SK-N-SH (cell line): ENCODE results near the gene WDR77. TPM values are rescaled to one million over a fixed set of nuclear protein-coding genes. Genes with fewer than 3 reads are reported as not detected.

Experiments used
- CTCF ChIA-PET: fragments of 300-600, 350-600 bp; formaldehyde crosslinking; extraction: SDS; loops from one replicate; lab custom pipeline; 2021; lab: Yijun Ruan, JAX
- POLR2A ChIA-PET: fragments of 350-600 bp; sonication (Branson Sonifier 250); formaldehyde crosslinking; extraction: SDS; loops from one replicate; lab custom pipeline; 2020; ENCODE audit warnings: antibody characterized with exemption, inconsistent platforms; lab: Yijun Ruan, JAX
- DNase-seq: peaks from one replicate; pipeline ENCODE4 v3.0.0; 2012
- H2AFZ ChIP-seq: fragments of 200-600 bp; sonication (generic); 2 replicates; pipeline ENCODE4 v1.8.1; 2016; ENCODE audit warnings: antibody characterized with exemption, mild to moderate bottlenecking, low read depth
- H3F3A ChIP-seq: fragments of 200-600 bp; sonication (generic); replicated peaks from 2 replicates; pipeline ENCODE3; 2016; ENCODE audit warnings: antibody characterized with exemption, mild to moderate bottlenecking; ENCODE audit not compliant: insufficient read depth
- H3K27ac ChIP-seq, 2 experiments: fragments of 200-500 bp in 1 of 2; fragments of 200-600 bp in 1 of 2; sonication (Bioruptor generic) in 1 of 2; sonication (generic), shearing (Covaris generic) in 1 of 2; 2 replicates each; pipeline versions ENCODE4 v1.5.1 to v1.6.1; 2014 to 2016; ENCODE audit warnings: low read depth in 2 of 2, inconsistent platforms in 1 of 2, low read length in 1 of 2, mild to moderate bottlenecking in 1 of 2, mixed read lengths in 1 of 2
- H3K27me3 ChIP-seq: fragments of 200-600 bp; sonication (generic), shearing (Covaris generic); 2 replicates; pipeline ENCODE4 v1.6.1; 2016; ENCODE audit warnings: mixed run types; ENCODE audit not compliant: insufficient read depth
- H3K36me3 ChIP-seq, 2 experiments: fragments of 200-500 bp in 1 of 2; fragments of 200-600 bp in 1 of 2; sonication (Bioruptor generic) in 1 of 2; sonication (generic) in 1 of 2; replicated peaks in 1 of 2; 2 replicates each; pipeline versions ENCODE3 to v1.5.1; 2014 to 2016; ENCODE audit warnings: low read length in 1 of 2, mild to moderate bottlenecking in 1 of 2; ENCODE audit not compliant: insufficient read depth in 2 of 2, control insufficient read depth in 1 of 2
- H3K4me1 ChIP-seq, 2 experiments: fragments of 200-500 bp in 1 of 2; fragments of 200-600 bp in 1 of 2; sonication (Bioruptor generic) in 1 of 2; sonication (generic), shearing (Covaris generic) in 1 of 2; 2 replicates each; pipeline versions ENCODE4 v1.5.1 to v1.6.1; 2014 to 2016; ENCODE audit warnings: low read depth in 1 of 2, low read length in 1 of 2, mixed run types in 1 of 2; ENCODE audit not compliant: insufficient read depth in 2 of 2, control insufficient read depth in 1 of 2
- H3K4me2 ChIP-seq: fragments of 200-600 bp; sonication (generic), shearing (Covaris generic); 2 replicates; pipeline ENCODE4 v1.6.1; 2017; ENCODE audit warnings: mixed run types
- H3K4me3 ChIP-seq, 2 experiments: fragments of 200-500 bp in 1 of 2; fragments of 200-600 bp in 1 of 2; sonication (Bioruptor generic) in 1 of 2; sonication (generic), shearing (Covaris generic) in 1 of 2; 2 replicates each; pipeline versions ENCODE4 v1.5.1 to v1.8.1; 2014 to 2016; ENCODE audit warnings: low read depth in 2 of 2, inconsistent platforms in 1 of 2, low read length in 1 of 2, mild to moderate bottlenecking in 1 of 2, mixed read lengths in 1 of 2, moderate library complexity in 1 of 2
- H3K79me2 ChIP-seq: fragments of 200-600 bp; sonication (generic); 2 replicates; pipeline ENCODE4 v1.8.1; 2017; ENCODE audit warnings: mild to moderate bottlenecking; ENCODE audit not compliant: insufficient read depth
- H3K9ac ChIP-seq: fragments of 200-600 bp; sonication (generic); 2 replicates; pipeline ENCODE4 v1.6.1; 2017; ENCODE audit warnings: mixed run types
- H3K9me2 ChIP-seq: fragments of 200-600 bp; sonication (generic); 2 replicates; pipeline ENCODE4 v1.6.1; 2017; ENCODE audit warnings: mixed run types
- H3K9me3 ChIP-seq: fragments of 200-600 bp; sonication (generic); 2 replicates; pipeline ENCODE4 v1.6.1; 2017; ENCODE audit warnings: mixed run types, mild to moderate bottlenecking, moderate library complexity
- H4K20me1 ChIP-seq: fragments of 200-600 bp; sonication (generic); 2 replicates; pipeline ENCODE4 v1.6.1; 2017; ENCODE audit warnings: mild to moderate bottlenecking, mixed run types; ENCODE audit not compliant: insufficient read depth
- CHD2 ChIP-seq: fragments of 150-350 bp; IDR thresholded peaks from 2 replicates; pipeline ENCODE4 v1.6.1; 2018; ENCODE audit warnings: low read length; ENCODE audit not compliant: partially characterized antibody
- CTCF ChIP-seq: fragments of 200-600 bp; sonication (generic); IDR thresholded peaks from 2 replicates; pipeline ENCODE4 v1.6.1; 2017; ENCODE audit warnings: antibody characterized with exemption, mild to moderate bottlenecking, moderate library complexity
- ELF1 ChIP-seq: IDR thresholded peaks from 2 replicates; pipeline ENCODE4 v1.4.0; 2012
- EZH2phosphoT487 ChIP-seq: fragments of 200-600 bp; sonication (generic); IDR thresholded peaks from 2 replicates; pipeline ENCODE4 v1.6.1; 2017; ENCODE audit warnings: low read depth, mixed run types, mild to moderate bottlenecking, antibody characterized with exemption, moderate library complexity, borderline replicate concordance
- FOSL2 ChIP-seq: IDR thresholded peaks from 2 replicates; pipeline ENCODE4 v1.4.0; 2012; ENCODE audit warnings: low read depth, mild to moderate bottlenecking, moderate library complexity, borderline replicate concordance
- FOXM1 ChIP-seq: IDR thresholded peaks from 2 replicates; pipeline ENCODE4 v1.4.0; 2012; ENCODE audit warnings: low read depth, mild to moderate bottlenecking
- GABPA ChIP-seq: IDR thresholded peaks from 2 replicates; pipeline ENCODE4 v1.4.0; 2012; ENCODE audit warnings: low read depth, mild to moderate bottlenecking
- IRF3 ChIP-seq: fragments of 150-350 bp; IDR thresholded peaks from 2 replicates; pipeline ENCODE4 v1.6.1; 2016; ENCODE audit warnings: mild to moderate bottlenecking, low read depth, low read length
- JUND ChIP-seq: IDR thresholded peaks from 2 replicates; pipeline ENCODE4 v1.4.0; 2012
- MAX ChIP-seq: IDR thresholded peaks from 2 replicates; pipeline ENCODE4 v1.4.0; 2012; ENCODE audit warnings: low read depth
- MEF2A ChIP-seq: IDR thresholded peaks from 2 replicates; pipeline ENCODE4 v1.4.0; 2012; ENCODE audit warnings: low read depth, borderline replicate concordance
- MXI1 ChIP-seq: IDR thresholded peaks from 2 replicates; pipeline ENCODE4 v1.6.1; 2012; ENCODE audit warnings: mild to moderate bottlenecking, low read depth, low read length, improper control_type of control experiment
- NFIC ChIP-seq: IDR thresholded peaks from 2 replicates; pipeline ENCODE4 v1.4.0; 2012; ENCODE audit warnings: borderline replicate concordance
- NRF1 ChIP-seq: IDR thresholded peaks from 2 replicates; pipeline ENCODE4 v1.6.1; 2012; ENCODE audit warnings: low read depth, mild to moderate bottlenecking, low read length
- PBX3 ChIP-seq: IDR thresholded peaks from 2 replicates; pipeline ENCODE4; 2012
- RAD21 ChIP-seq: IDR thresholded peaks from 2 replicates; pipeline ENCODE4 v1.6.1; 2012; ENCODE audit warnings: mild to moderate bottlenecking, low read length
- RCOR1 ChIP-seq: fragments of 150-350 bp; IDR thresholded peaks from 2 replicates; pipeline ENCODE4 v1.6.1; 2017; ENCODE audit warnings: antibody characterized with exemption, low read length
- RFX5 ChIP-seq: IDR thresholded peaks from 2 replicates; pipeline ENCODE4 v1.6.1; 2012; ENCODE audit warnings: mild to moderate bottlenecking, improper control_type of control experiment, low read length
- SIN3A ChIP-seq: IDR thresholded peaks from 2 replicates; pipeline ENCODE4 v1.6.1; 2012; ENCODE audit warnings: low read depth, mild to moderate bottlenecking, low read length, moderate library complexity, borderline replicate concordance
- TAF1 ChIP-seq: IDR thresholded peaks from 2 replicates; pipeline ENCODE4 v1.6.1; 2012; ENCODE audit warnings: low read depth, mild to moderate bottlenecking, low read length, moderate library complexity, borderline replicate concordance
- TCF12 ChIP-seq: IDR thresholded peaks from 2 replicates; pipeline ENCODE4 v1.4.0; 2012
- TEAD4 ChIP-seq: IDR thresholded peaks from 2 replicates; pipeline ENCODE4 v1.4.0; 2012; ENCODE audit warnings: mild to moderate bottlenecking, borderline replicate concordance; ENCODE audit not compliant: insufficient read depth
- YY1 ChIP-seq: IDR thresholded peaks from 2 replicates; pipeline ENCODE4 v1.4.0; 2012; ENCODE audit warnings: low read depth, mild to moderate bottlenecking
- WGBS: methylation state at CpG from one replicate; pipeline ENCODE4 v1.1.6; 2017; ENCODE audit warnings: low lambda C conversion rate; 5-methylcytosine and 5-hydroxymethylcytosine counted together
- polyA plus RNA-seq, 3 experiments: library from polyadenylated mRNA; depleted of rRNA; stranded (reverse); fragments of >200 nt; gene quantifications; 2 replicates each; pipeline ENCODE4 v1.2.3, GENCODE V29; 2012

WDR77 gene
- polyA plus RNA-seq, 1 of the 3 experiments (the other 2 are of a cell fraction) = 97.1 TPM

- H3K79me2 ChIP-seq = no peaks in the 10 kb centered on the region
- no peak overlapping the region for H3K4me2 ChIP-seq
- H2AFZ ChIP-seq = no peak overlapping the region
- 43% methylated on average over 2 of the region's 2 CpGs for WGBS
- H3K9me2 ChIP-seq = no peaks in the 10 kb centered on the region
- no peak for TF ChIP-seq TEAD4
- no peak for TF ChIP-seq MXI1
- TF ChIP-seq GABPA = no peak
- no peak for TF ChIP-seq RFX5
- TF ChIP-seq FOSL2 = no peak
- TF ChIP-seq NRF1 = no peak
- no peak for TF ChIP-seq YY1
- TF ChIP-seq MAX = no peak
- no peak for TF ChIP-seq NFIC
- no peak for TF ChIP-seq SIN3A
- TF ChIP-seq RAD21 = no peak
- TF ChIP-seq ELF1 = no peak
- TF ChIP-seq PBX3 = no peak
- TF ChIP-seq FOXM1 = no peak
- no peak for TF ChIP-seq RCOR1
- no peak for TF ChIP-seq IRF3
- no peak for TF ChIP-seq TAF1
- TF ChIP-seq MEF2A = no peak
- DNase-seq = no peak
- ChIA-PET CTCF (interaction anchor here (0.9 kb wide), 1 partner anchor 28 kb away, joined by 3 read pairs; no protein-coding TSS in a partner anchor), POLR2A (no interaction called here)
- H3K4me3 ChIP-seq = no peak overlapping the region
- peaks cover 0 to 4% of the 10 kb centered on the region in 2 experiments for H3K36me3 ChIP-seq
- no peaks in the 10 kb centered on the region for H3K27me3 ChIP-seq
- no peak overlapping the region for H3K9ac ChIP-seq
- no peaks in the 10 kb centered on the region for H3F3A ChIP-seq
- H3K27ac ChIP-seq = no peak overlapping the region
- H4K20me1 ChIP-seq = no peaks in the 10 kb centered on the region
- H3K9me3 ChIP-seq = no peaks in the 10 kb centered on the region
- no peaks in the 10 kb centered on the region for H3K4me1 ChIP-seq
Measured at GRCh38 chr1:111476761-111477309, 27.8 kb upstream of the WDR77 start.

GRCh38 chr1:111476214-111476613, 27.2 kb upstream of the WDR77 start:
- POLR2A ChIA-PET = no interaction called here

More at GRCh38 chr1:111476214-111476613, 27.2 kb upstream of the WDR77 start:
- H3K9me2 ChIP-seq = no peaks in the 10 kb centered on the region
- H3K4me1 ChIP-seq = no peaks in the 10 kb centered on the region
- no peak for DNase-seq
- no peak overlapping the region for H3K9ac ChIP-seq
- H3K27me3 ChIP-seq = no peaks in the 10 kb centered on the region
- H3K4me2 ChIP-seq = no peak overlapping the region
- no peak overlapping the region for H3K4me3 ChIP-seq
- peaks cover 0 to 4% of the 10 kb centered on the region in 2 experiments for H3K36me3 ChIP-seq
- H3F3A ChIP-seq = no peaks in the 10 kb centered on the region
- TF ChIP-seq TCF12 = no peak
- TF ChIP-seq IRF3 = no peak
- TF ChIP-seq ELF1 = no peak
- no peak for TF ChIP-seq CHD2
- TF ChIP-seq EZH2phosphoT487 = no peak
- TF ChIP-seq FOXM1 = no peak
- no peak for TF ChIP-seq FOSL2
- no peak for TF ChIP-seq MXI1
- no peak for TF ChIP-seq JUND
- no peak for TF ChIP-seq CTCF
- TF ChIP-seq GABPA = no peak
- TF ChIP-seq, all 33 proteins: peak for 0
- Histone ChIP-seq H4K20me1 (no peaks in the 10 kb centered on the region), H3K27ac (no peak overlapping the region), H3K79me2 (no peaks in the 10 kb centered on the region), H3K9me3 (no peaks in the 10 kb centered on the region), H2AFZ (no peak overlapping the region)
- CTCF ChIA-PET = interaction anchor here (0.7 to 0.9 kb wide), 3 partner anchors 28 to 239 kb away, joined by 3 to 4 read pairs (median 3); no protein-coding TSS in a partner anchor
